Neural progenitor cell (in vitro differentiated cells): ENCODE data around the gene ITPK1.

Experiments
- EZH2 ChIP-seq: fragments of 200-600 bp; sonication (generic); IDR thresholded peaks from 2 replicates; pipeline ENCODE4 v1.6.1; 2017; ENCODE audit warnings: antibody characterized with exemption, mild to moderate bottlenecking, moderate library complexity
- TF ChIP-seq, protein P1 (sequence below): fragments of 200-600 bp; sonication (generic); IDR thresholded peaks from 2 replicates; pipeline ENCODE4 v1.5.1; 2017; ENCODE audit warnings: antibody characterized with exemption, mild to moderate bottlenecking

DNA sequence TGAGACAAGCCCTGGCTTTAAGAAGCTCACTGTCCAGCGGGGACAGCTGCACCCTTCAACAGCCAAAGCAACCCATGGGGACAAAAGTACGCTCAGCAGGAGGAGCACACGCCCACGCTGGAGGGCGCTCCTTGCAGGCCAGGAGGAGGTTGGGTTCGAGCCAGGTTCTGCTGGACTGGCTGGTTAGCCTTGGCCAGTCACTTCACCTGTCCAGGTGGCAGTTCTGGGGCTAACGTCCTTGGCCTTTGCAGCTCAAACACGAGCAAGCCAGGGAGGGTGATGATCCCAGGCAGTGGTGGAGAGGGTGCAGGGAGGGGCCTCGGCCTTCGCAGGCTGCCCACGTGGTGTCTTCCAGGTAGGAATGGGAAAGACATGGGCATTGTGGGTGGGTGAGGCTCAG is 179.6 kb downstream of the ITPK1 start:
- TF ChIP-seq, protein P1, sequence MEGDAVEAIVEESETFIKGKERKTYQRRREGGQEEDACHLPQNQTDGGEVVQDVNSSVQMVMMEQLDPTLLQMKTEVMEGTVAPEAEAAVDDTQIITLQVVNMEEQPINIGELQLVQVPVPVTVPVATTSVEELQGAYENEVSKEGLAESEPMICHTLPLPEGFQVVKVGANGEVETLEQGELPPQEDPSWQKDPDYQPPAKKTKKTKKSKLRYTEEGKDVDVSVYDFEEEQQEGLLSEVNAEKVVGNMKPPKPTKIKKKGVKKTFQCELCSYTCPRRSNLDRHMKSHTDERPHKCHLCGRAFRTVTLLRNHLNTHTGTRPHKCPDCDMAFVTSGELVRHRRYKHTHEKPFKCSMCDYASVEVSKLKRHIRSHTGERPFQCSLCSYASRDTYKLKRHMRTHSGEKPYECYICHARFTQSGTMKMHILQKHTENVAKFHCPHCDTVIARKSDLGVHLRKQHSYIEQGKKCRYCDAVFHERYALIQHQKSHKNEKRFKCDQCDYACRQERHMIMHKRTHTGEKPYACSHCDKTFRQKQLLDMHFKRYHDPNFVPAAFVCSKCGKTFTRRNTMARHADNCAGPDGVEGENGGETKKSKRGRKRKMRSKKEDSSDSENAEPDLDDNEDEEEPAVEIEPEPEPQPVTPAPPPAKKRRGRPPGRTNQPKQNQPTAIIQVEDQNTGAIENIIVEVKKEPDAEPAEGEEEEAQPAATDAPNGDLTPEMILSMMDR, result no peak
- no peak for TF ChIP-seq EZH2
